HuH-7 (cell line): Measurements from ENCODE around the gene NAV1.
"Not testable (repeated sequence)": the region's sequence is repeated elsewhere in the genome, so short reads cannot be mapped to it uniquely, and the experiment has no call there.

Source experiments
- DNase-seq: peaks from one replicate; pipeline ENCODE4 v3.0.0; 2011; ENCODE audit warnings: low spot score

The NAV1 gene

DNA sequence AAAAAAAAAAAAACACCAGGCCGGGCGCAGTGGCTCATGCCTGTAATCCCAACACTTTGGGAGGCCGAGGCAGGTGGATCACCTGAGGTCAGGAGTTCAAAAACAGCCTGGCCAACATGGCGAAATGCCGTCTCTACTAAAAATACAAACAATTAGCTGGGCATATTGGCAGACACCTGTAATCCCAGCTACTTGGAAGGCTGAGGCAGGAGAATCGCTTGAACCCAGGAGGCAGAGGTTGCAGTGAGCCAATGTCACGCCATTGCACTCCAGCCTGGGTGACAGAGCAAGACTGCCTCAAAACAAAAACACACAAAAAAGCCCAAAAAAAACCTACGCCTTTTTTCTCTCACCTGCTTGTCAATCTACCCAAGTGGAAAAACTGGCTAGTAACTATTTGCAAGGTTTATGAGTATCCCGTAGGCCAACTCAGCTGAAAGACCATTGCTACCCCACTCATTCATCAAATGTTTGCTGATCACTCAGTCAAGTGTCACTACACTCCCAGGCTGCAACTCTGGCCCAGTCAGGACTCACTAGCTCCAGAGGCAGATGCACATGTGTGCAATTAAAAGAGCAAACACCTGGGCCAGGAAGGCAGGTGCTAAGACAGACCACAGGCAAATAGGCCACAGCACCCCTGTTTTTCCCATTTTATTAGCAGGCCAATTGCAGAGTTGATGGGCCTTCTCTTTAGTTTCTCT, 34.0 kb upstream of the NAV1 start:
- no peak for DNase-seq

DNA sequence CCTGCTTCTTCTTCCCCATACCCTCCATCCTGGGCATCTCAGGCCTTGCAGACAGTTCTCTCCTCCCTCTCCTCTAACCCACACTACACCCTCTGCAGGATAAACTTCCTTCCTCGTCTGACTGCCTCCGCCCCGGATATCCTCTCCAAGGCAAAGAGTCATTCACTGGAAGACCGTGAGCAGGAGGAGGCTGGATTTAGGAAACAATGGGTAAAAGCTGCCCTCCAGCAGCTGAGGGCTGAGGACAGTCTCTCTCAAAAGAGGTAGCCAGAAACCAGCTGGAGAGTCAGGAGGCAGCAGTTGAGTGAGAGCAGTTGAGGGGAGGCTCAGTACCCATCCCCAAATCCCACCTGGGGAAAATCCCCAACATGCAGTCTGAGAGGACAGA, 33.4 kb upstream of the NAV1 start:
- no peak for DNase-seq

DNA sequence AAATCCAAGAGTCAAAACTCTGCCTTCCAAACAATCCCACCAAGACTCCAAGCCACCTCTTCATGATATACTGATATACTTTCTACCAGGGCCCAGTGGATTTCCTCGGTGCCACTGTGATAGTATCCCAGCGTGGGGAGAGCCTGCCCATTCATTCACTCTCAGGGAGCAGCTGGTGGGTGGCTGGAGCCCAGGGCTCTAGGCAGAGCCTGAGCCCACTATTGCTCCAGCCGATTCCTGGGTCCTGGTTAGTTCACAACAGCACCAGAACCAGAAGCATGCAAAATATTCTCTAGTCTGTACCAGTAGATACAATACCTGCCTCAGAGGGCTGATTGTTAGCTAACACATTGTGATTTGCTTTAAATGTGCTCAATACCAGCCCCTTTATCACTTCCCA, 32.8 kb upstream of the NAV1 start:
- no peak for DNase-seq

- peak; percentile 84 for DNase-seq
Measured at GRCh38 chr1:201506557-201507359, 32.2 kb upstream of the NAV1 start, which contains the start of gene CSRP1. CSRP1 (minus strand) TSS chr1:201507123; CDS start chr1:201496303, 10,820 bp downstream.

DNA sequence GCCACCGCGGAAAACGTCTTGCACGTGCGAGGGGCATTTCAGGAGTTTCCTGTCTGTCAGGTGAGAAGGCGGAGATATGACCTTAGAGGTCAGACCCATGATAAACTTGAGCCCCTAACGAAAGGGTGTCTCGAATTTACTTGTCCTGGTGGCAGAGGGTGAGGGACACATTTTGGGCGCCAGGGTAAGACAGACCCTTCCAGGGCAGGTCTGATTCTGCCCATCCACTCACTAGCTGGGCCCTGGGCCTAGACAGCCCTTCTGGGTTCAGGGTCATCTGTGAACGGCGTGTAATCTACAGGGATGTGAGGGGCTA, 31.6 kb upstream of the NAV1 start:
- no peak for DNase-seq

GRCh38 chr1:201508809-201509208, 30.1 kb upstream of the NAV1 start:
- DNase-seq = no peak

DNA sequence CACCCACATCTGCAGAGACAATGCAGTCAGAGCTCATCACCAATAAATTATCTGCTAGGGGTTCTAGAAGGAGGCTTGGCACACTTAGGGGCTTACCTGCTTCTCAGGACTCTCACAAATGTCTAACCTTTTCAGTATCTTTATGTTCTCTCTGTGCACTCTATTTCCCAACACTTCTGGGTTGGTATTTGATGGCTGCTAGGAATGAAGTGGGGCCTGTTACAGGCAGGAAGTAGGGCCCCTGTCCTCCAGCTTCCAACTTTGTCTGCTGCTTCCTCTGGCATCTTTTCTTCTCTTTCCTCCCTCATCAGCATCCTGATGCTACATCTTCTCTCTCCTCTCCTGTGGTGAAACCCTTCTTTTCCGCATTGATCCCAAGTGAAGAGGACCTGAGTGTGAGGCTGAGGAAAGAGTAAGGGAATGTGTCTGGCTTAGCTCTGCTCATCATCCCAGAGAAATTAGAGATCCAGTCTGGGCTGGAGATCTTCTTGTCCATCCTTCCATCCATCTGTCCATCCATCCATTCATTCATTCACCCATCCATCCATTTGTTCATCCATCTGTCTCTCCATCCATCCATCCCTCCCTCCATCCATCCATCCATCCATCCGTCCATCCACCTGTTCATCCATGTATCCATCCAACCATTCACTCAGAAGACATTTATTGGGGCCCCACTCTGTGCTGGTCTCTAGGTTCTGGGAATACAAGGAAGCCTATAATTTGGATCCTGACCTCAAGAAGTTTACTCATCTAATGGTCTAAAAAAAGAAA, 29.1 kb upstream of the NAV1 start:
- DNase-seq = no peak

DNA sequence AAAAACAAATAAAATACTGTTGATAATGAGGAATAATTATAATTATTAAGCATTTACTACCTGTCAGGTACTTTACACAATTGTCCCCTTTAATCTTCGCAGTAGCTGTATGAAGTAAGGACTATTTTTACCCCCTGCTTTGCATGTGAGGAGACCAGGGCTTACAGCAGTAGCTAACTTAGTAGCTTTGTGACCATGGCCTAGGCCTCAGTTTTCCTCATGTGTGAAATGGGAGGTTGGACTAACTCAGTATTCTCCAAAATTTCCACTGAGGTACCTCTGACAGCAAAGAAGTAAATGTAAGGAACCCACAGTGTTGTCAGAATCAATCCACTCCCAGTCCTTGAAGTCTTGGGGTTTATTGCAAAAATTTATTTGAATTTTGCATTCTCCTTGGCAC, 28.2 kb upstream of the NAV1 start:
- DNase-seq = no peak

- DNase-seq = no peak
Measured at GRCh38 chr1:201511396-201511940, 27.5 kb upstream of the NAV1 start.

DNA sequence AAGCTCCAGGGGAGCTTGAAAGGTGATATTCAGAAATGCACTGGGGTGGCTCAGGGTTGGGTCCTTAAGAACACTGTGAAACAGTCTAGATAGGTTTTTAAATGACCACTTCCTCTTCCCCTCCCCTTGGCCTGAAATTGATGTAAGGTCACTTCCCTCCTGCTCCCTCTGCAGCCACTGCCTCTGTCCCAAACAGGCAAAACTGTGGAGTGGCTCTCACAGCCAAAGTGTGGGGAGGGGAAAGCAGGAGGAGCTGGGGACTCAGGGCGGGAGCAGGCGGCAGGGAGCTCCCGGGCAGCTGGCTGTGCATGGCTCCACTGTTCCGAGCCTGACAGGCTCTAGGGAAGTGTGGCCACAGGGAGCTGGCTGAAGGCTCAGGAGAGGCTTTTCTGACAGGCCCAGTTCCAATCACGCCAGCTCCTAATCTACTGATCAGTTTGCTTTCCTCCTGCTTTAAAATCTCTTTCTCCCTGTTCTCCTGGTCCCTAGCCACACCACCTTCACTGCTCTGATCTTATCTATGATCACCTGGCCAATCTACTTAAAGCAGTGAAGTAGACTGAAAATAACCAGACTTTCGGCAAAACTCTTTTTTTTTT, 26.9 kb upstream of the NAV1 start:
- DNase-seq = no peak

DNA sequence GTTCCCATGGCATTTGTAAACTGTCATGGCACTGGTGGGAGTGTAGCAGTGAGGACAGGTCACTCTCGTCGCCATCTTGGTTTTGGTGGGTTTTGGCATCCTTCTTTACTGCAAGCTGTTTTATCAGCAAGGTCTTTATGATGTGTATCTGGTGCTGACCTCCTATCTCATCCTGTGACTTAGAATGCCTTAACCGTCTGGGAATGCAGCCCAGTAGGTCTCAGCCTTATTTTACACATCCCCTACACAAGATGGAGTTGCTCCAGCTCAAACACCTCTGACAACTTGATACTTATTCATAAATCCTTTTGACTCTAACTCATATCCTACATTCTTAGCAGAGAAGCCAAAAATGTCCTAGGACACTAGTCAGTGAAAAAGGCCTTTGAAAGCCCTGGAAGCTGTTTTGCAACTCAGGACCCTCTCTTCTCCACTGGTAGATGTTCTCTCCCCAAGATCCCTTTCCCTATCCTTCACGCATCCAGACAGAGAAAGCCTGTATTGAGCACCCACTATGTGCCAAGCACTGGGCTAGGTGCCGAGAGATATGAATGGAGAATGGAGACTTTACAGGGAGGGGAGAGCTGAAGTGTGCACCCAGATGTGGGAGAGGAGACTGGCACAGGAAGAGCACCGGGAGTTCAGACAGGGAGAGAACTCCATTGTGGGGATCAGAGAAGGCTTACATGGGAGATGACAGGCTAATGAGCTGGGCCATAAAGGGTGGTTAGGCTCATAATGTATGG, 25.3 kb upstream of the NAV1 start:
- DNase-seq = no peak

- DNase-seq = no peak
Measured at GRCh38 chr1:201514466-201514865, 24.5 kb upstream of the NAV1 start.

DNA sequence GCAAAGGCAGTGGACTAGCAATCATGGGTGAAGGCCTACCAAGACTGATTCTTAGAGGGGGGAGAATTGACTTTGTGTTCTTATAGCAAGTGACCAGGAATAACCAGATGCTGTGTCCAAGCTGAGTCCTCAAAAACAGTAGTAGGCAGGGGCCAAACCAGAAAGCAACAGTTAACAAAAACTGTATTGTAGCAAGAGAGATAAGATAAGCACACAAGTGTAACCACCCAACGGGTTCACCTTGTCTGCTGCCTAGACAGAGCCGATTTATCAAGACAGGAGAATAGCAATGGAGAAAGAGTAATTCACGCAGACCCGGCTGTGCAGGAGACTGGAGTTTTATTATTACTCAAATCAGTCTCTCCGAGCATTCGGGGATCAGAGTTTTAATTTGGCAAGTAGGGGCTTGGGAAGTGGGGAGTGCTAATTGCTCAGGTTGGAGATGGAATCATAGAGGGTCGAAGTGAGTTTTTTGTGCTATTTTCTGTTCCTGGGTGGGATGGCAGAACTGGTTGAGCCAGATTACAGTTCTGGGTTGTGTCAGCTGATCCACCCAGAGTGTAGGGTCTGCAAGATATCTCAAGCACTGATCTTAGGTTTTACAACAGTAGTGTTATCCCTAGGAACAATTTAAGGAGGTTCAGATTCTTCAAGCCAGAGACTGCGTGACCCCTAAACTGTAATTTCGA, 23.7 kb upstream of the NAV1 start:
- DNase-seq = no peak

- no peak for DNase-seq
Measured at GRCh38 chr1:201515895-201516294, 23.0 kb upstream of the NAV1 start.

DNA sequence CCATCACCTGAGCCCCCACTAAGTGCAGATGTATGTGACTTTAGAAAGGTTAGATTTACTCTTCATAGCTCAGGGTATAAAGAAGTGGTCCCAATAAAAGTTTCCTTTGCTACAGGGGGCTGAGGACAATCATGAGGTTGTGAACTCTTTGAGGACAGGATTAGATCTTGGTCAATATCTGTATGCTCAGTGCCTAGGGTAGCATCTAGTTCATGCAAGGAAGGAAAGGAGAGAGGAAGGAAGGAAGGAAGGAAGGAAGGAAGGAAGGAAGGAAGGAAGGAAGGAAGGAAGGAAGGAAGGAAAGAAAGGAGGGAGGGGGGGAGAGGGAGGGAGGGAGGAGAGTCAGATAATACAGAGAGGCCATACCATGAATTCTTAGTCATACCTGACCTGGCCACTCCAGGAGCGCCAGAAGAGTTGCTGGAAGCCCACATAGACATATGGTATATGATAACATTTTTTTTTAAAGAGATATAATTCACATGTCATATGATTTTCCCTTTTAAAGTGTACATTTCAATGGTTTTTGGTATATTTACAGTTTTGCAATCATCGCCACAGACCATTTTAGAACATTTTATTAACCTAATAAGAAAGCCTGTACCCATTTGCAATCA, 22.3 kb upstream of the NAV1 start:
- no peak for DNase-seq

- no peak for DNase-seq
Measured at GRCh38 chr1:201517631-201518030, 21.3 kb upstream of the NAV1 start.

DNA sequence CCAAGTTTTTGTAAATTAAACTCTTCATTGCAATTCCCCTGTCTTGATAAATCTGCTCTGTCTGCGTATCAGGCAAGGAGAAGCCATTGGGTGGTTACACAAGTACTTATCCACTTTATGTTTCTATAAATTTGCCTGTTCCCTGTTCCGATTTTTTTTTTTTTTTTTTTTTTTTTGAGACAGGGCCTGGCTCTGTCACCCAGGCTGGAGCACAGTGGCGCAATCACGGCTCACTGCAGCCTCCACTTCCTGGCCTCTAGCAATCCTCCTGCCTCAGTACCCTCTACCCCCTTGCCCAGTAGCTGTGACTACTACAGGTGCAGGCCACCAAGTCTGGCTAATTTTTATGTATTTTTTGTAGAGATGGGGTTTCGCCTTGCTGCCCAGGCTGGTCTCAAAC, 20.9 kb upstream of the NAV1 start:
- no peak for DNase-seq

- DNase-seq = not testable (repeated sequence)
Measured at GRCh38 chr1:201520046-201520575, 18.8 kb upstream of the NAV1 start.

DNA sequence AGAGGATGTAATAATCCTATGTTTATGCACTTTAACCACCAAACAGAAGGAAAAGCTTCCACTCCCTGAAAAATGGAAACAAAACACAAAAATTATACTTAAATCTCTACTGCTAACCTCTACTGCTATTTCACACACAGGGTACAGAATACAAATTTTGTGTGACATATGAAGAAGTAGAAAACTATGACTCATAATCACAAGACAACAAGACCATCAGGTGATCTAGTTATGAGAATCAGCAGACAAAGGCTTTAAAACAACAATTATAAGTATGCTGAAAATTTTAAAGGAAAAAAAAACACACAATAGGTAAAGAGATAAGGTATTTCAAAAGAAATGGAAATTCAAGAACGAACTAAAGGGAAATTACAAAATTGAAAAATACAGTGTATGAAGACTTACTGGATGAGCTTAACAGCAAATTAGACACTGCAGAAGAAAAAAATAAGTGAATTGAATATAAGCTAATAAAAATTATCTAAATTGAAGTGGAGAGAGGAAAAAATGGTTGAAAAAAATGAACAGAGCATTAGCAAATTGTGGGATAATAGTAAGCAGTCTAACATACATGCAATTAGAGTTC, 13.6 kb upstream of the NAV1 start:
- DNase-seq = no peak

DNA sequence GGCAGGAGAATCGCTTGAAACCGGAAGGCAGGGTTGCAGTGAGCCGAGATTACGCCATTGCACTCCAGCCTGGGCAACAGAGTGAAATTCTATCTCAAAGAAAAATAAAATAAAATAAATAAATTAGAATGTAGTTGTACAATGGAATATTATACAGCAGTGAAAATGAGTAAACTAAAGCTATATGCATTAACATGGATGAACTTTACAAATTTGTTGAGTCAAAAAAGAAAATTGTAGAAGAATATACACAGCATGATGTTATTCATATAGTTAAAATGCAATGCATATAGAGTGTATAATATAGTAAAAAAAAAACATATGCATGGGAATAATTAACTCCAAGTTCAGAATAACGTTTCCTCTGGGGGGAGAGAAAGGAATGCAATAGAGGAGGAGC, 11.0 kb upstream of the NAV1 start:
- DNase-seq = no peak
